NCI-H2107 treated with DMSO at 0.1 percent for 48 hours (cell line): ENCODE data around the gene SGPP2.
"Not testable (repeated sequence)": the region's sequence is repeated elsewhere in the genome, so short reads cannot be mapped to it uniquely, and the experiment has no call there.

Source experiments
- DNase-seq: peaks from one replicate; lab custom pipeline; 2025; ENCODE audit not compliant: unreplicated experiment; lab: John Stamatoyannopoulos, UW

Gene SGPP2

GRCh38 chr2:222427646-222428301 lies 3.4 kb downstream of the SGPP2 start:
- no peak for DNase-seq

GRCh38 chr2:222430071-222430470 lies 5.7 kb downstream of the SGPP2 start:
- DNase-seq: no peak

- no peak for DNase-seq
These were observed 6.3 kb downstream of the SGPP2 start for GRCh38 chr2:222430681-222431080.

- DNase-seq: no peak
These were observed 7.5 kb downstream of the SGPP2 start for GRCh38 chr2:222431869-222432268.

- peak; percentile 18 for DNase-seq
These were observed 9.2 kb downstream of the SGPP2 start for GRCh38 chr2:222433332-222434173.

- DNase-seq: no peak
These were observed 9.9 kb downstream of the SGPP2 start for GRCh38 chr2:222434204-222434603.

- not testable (repeated sequence) for DNase-seq
These were observed 11.2 kb downstream of the SGPP2 start for GRCh38 chr2:222435400-222436039.

GRCh38 chr2:222436040-222436413 lies 11.7 kb downstream of the SGPP2 start:
- no peak for DNase-seq

- no peak for DNase-seq
These were observed 15.3 kb downstream of the SGPP2 start for GRCh38 chr2:222439692-222440091.

- no peak for DNase-seq
These were observed 16.5 kb downstream of the SGPP2 start for GRCh38 chr2:222440673-222441422.

- peak; percentile 54 for DNase-seq
These were observed 18.3 kb downstream of the SGPP2 start for GRCh38 chr2:222442665-222443064.

- DNase-seq: no peak
These were observed 20.9 kb downstream of the SGPP2 start for GRCh38 chr2:222445227-222445626.

- no peak for DNase-seq
These were observed 22.8 kb downstream of the SGPP2 start for GRCh38 chr2:222447131-222447530.

GRCh38 chr2:222448748-222449181 lies 24.4 kb downstream of the SGPP2 start:
- no peak for DNase-seq

- DNase-seq: no peak
These were observed 25.7 kb downstream of the SGPP2 start for GRCh38 chr2:222450021-222450420.

- no peak for DNase-seq
These were observed 26.9 kb downstream of the SGPP2 start for GRCh38 chr2:222451224-222451674.

GRCh38 chr2:222452422-222452950 lies 28.1 kb downstream of the SGPP2 start:
- no peak for DNase-seq

GRCh38 chr2:222456479-222457077 lies 32.2 kb downstream of the SGPP2 start:
- no peak for DNase-seq

GRCh38 chr2:222459983-222460382 lies 35.6 kb downstream of the SGPP2 start:
- DNase-seq: no peak

- DNase-seq: no peak
These were observed 41.4 kb downstream of the SGPP2 start for GRCh38 chr2:222465746-222466145.
